Large intestine (tissue), 3 donors: Measurements from ENCODE around the gene HDAC4. TPM values are rescaled to one million over a fixed set of nuclear protein-coding genes. Genes with fewer than 3 reads are reported as not detected.

ENCODE experiments used
- DNase-seq, 2 donors: peaks; one replicate each; pipeline versions ENCODE4 v3.0.0 to v3.0.0-alpha.2; 2013
- H3K27ac ChIP-seq: one replicate; pipeline ENCODE4 v1.5.1; 2013; ENCODE audit warnings: low read length
- H3K27me3 ChIP-seq: 2 replicates; pipeline ENCODE4 v1.6.1; 2013; ENCODE audit warnings: low read length; ENCODE audit not compliant: control insufficient read depth, insufficient read depth
- H3K36me3 ChIP-seq: 2 replicates; pipeline ENCODE4 v1.6.1; 2013; ENCODE audit warnings: low read length; ENCODE audit not compliant: control insufficient read depth, insufficient read depth
- H3K4me1 ChIP-seq: one replicate; pipeline ENCODE4 v1.6.1; 2013; ENCODE audit warnings: low read length; ENCODE audit not compliant: control insufficient read depth, insufficient read depth
- H3K4me3 ChIP-seq: one replicate; pipeline ENCODE4 v1.5.1; 2013; ENCODE audit warnings: low read length
- H3K9me3 ChIP-seq: one replicate; pipeline ENCODE4 v1.6.1; 2013; ENCODE audit warnings: mild to moderate bottlenecking, low read depth, low read length, moderate library complexity; ENCODE audit not compliant: control insufficient read depth
- WGBS: methylation state at CpG from one replicate; pipeline ENCODE4 v1.1.5; 2013; ENCODE audit warnings: low lambda C conversion rate; ENCODE audit not compliant: insufficient coverage; 5-methylcytosine and 5-hydroxymethylcytosine counted together
- polyA plus RNA-seq: library from polyadenylated mRNA; unstranded; fragments of 120-200 nt; gene quantifications from one replicate; pipeline ENCODE4 v1.2.1, GENCODE V29; 2013

Gene HDAC4
- polyA plus RNA-seq, 1 donor = 10.7 TPM

- Histone ChIP-seq H3K4me1 (no peaks in the 10 kb centered on the region), H3K4me3 (no peak overlapping the region), H3K9me3 (no peaks in the 10 kb centered on the region), H3K27ac (no peak overlapping the region), H3K27me3 (peaks cover 5% of the 10 kb centered on the region), H3K36me3 (no peaks in the 10 kb centered on the region)
- no peak for DNase-seq
- WGBS = no CpG with 5 or more reads among the region's 11 CpGs
Observed at GRCh38 chr2:239406316-239406995, 5.6 kb upstream of the HDAC4 start.

- H3K27me3 ChIP-seq = peaks cover 3% of the 10 kb centered on the region
- no peak overlapping the region for H3K4me3 ChIP-seq
- no peak for DNase-seq
- no CpG with 5 or more reads among the region's 6 CpGs for WGBS
- no peak overlapping the region for H3K27ac ChIP-seq
- no peaks in the 10 kb centered on the region for H3K9me3 ChIP-seq
- no peaks in the 10 kb centered on the region for H3K36me3 ChIP-seq
- no peaks in the 10 kb centered on the region for H3K4me1 ChIP-seq
Observed at GRCh38 chr2:239405071-239405470, 4.3 kb upstream of the HDAC4 start.

- Histone ChIP-seq H3K27ac (no peak overlapping the region), H3K9me3 (no peaks in the 10 kb centered on the region), H3K36me3 (peaks cover 2% of the 10 kb centered on the region), H3K4me1 (peaks cover 5% of the 10 kb centered on the region), H3K4me3 (no peak overlapping the region), H3K27me3 (no peaks in the 10 kb centered on the region)
- no peak for DNase-seq
- 100% methylated on average over 1 of the region's 11 CpGs for WGBS
Observed at GRCh38 chr2:239402666-239403065, 1.8 kb upstream of the HDAC4 start.

GRCh38 chr2:239401881-239402233 lies 1.0 kb upstream of the HDAC4 start:
- Histone ChIP-seq H3K27ac (peak overlapping the region; percentile 99), H3K9me3 (no peaks in the 10 kb centered on the region), H3K27me3 (no peaks in the 10 kb centered on the region), H3K4me3 (peak overlapping the region; percentile 90), H3K36me3 (peaks cover 2% of the 10 kb centered on the region), H3K4me1 (peaks cover 5% of the 10 kb centered on the region)
- DNase-seq = no peak
- WGBS = no CpG with 5 or more reads among the region's 33 CpGs

GRCh38 chr2:239401067-239401880 lies 454 bp upstream of the HDAC4 start:
- H3K9me3 ChIP-seq = no peaks in the 10 kb centered on the region
- H3K4me1 ChIP-seq = peaks cover 5% of the 10 kb centered on the region
- peaks cover 2% of the 10 kb centered on the region for H3K36me3 ChIP-seq
- DNase-seq = peak; percentile 99 to 100
- WGBS = no CpG with 5 or more reads among the region's 90 CpGs
- H3K4me3 ChIP-seq = peak overlapping the region; percentile 90
- H3K27me3 ChIP-seq = no peaks in the 10 kb centered on the region
- H3K27ac ChIP-seq = peak overlapping the region; percentile 99

- Histone ChIP-seq H3K27ac (no peak overlapping the region), H3K9me3 (no peaks in the 10 kb centered on the region), H3K4me3 (peak overlapping the region; percentile 49), H3K36me3 (peaks cover 2% of the 10 kb centered on the region), H3K4me1 (peaks cover 5% of the 10 kb centered on the region), H3K27me3 (no peaks in the 10 kb centered on the region)
- DNase-seq = peak in 1 of 2 donors; percentile 50
- WGBS = no CpG with 5 or more reads among the region's 87 CpGs
Observed at GRCh38 chr2:239399921-239400595, 762 bp downstream of the HDAC4 start.

GRCh38 chr2:239399433-239399920 lies 1.3 kb downstream of the HDAC4 start:
- peaks cover 2% of the 10 kb centered on the region for H3K36me3 ChIP-seq
- peaks cover 5% of the 10 kb centered on the region for H3K4me1 ChIP-seq
- H3K4me3 ChIP-seq = peak overlapping the region; percentile 49
- no CpG with 5 or more reads among the region's 8 CpGs for WGBS
- DNase-seq = peak; percentile 61 to 78
- no peak overlapping the region for H3K27ac ChIP-seq
- no peaks in the 10 kb centered on the region for H3K9me3 ChIP-seq
- no peaks in the 10 kb centered on the region for H3K27me3 ChIP-seq

GRCh38 chr2:239398521-239398921 lies 2.3 kb downstream of the HDAC4 start:
- 80% methylated on average over 1 of the region's 10 CpGs for WGBS
- Histone ChIP-seq H3K4me1 (peaks cover 7% of the 10 kb centered on the region), H3K4me3 (no peak overlapping the region), H3K27me3 (no peaks in the 10 kb centered on the region), H3K36me3 (peaks cover 2% of the 10 kb centered on the region), H3K27ac (no peak overlapping the region), H3K9me3 (no peaks in the 10 kb centered on the region)
- no peak for DNase-seq

- no peak for DNase-seq
- Histone ChIP-seq H3K27me3 (no peaks in the 10 kb centered on the region), H3K4me3 (no peak overlapping the region), H3K4me1 (peaks cover 7% of the 10 kb centered on the region), H3K36me3 (peaks cover 2% of the 10 kb centered on the region), H3K9me3 (no peaks in the 10 kb centered on the region), H3K27ac (no peak overlapping the region)
- WGBS = no CpG with 5 or more reads among the region's 16 CpGs
Observed at GRCh38 chr2:239397931-239398471, 2.8 kb downstream of the HDAC4 start.
